Nucleus accumbens (tissue), 56 donors: ENCODE results near the gene HNRNPF.
"Not testable (repeated sequence)": the region's sequence is repeated elsewhere in the genome, so short reads cannot be mapped to it uniquely, and the experiment has no call there.

ENCODE experiments used
- DNase-seq, 56 donors: peaks; one replicate each; lab custom pipeline; 2025; lab: John Stamatoyannopoulos, UW

HNRNPF gene

DNA sequence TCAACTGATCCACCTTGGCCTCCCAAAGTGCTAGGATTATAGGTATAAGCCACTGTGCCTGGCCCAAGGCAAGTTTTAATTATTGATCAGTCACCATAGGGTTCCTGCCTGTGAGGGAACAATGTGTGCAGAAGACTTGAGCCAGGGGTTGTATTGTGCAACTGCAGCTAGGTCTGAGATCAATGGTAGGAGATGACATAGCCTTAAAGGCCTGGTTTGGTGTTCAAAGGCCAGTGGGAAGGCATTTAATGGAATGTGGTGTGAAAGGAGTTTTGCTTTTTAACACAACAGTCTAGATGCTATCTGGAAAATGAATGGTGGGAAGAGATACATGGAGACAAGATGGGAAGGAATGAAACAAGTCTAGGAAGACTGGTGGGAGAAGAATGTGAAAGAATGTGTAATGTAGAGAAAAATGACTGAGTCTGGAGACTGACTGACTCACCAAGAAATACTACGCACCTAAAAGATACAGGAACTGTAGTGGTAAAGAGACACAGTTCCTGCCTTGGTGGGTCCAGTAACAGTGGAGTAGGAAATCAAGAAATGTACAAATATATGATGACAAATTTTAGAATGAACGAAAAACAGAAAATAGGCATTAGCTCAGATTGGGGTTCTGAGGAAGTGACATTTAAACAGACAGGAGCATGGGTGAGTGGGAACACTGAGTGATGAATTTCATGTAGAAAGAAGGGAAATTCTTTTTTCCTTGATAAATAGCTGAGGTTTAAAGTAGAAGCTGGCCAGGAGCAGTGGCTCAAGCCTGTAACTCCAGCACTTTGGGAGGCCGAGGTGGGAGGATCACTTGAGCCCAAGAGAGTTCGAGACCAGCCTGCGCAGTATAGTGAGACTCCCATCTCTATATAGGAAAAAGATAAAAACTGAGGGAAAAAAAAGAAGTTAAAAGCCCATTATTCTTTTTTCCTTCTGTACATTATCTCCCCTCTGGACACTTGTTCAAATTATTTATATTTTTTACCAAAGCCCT is 9.4 kb downstream of the HNRNPF start:
- DNase-seq = no peak

DNA sequence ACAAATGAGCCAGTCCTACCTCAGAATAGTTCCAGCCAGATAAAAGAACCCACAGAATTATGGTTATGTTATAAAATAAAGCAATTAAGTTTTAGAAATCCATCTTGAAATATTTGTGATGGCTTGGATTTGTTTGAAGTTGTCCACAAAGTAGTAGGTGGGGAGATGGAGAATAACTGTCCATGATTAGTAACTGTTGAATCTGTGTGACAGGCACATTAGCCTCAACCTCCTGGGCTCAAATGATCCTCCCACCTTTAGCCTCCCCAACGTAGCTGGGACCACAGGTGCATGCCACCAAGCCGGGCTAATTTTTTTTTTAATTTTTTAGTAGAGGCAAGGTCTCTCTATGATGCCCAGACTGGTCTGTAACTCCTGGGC is 10.1 kb downstream of the HNRNPF start:
- DNase-seq = no peak

DNA sequence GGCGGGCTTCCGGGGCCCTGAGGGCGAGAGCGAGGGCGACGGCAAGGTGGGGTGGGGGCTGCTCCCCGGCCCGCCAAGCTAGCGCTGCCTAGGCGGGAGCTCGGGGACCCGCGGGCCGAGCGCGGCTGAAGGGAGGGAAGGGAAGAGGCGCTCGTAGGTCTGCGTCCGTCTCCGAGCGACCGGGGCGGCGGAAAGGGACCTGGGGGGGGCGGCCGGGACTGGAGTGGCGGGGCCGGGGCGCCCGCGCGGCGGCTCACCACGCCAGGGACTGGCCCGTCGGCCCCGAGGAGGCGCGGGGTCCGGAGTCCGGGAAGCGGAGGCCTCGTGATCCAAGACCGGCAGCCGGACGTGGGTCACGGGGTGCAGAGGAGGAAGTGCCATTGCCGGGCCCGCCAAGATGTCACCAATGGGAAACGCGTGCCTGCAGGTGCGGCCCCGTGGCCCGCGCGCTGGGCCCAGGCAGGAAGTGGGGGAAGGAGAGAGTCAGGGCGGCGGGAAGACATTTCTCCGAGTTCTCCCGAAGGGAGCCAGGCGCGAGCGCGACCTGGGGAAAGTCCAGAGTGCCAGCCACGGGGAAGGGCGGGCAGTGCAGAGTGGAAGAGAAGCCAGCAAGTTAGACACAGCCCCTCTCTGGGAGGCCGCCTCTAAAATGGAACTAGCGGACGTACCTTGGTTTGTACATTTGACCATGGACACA is 11.9 kb downstream of the HNRNPF start:
- peak in 55 of 56 donors; percentile 22 to 89 (median 75) for DNase-seq

DNA sequence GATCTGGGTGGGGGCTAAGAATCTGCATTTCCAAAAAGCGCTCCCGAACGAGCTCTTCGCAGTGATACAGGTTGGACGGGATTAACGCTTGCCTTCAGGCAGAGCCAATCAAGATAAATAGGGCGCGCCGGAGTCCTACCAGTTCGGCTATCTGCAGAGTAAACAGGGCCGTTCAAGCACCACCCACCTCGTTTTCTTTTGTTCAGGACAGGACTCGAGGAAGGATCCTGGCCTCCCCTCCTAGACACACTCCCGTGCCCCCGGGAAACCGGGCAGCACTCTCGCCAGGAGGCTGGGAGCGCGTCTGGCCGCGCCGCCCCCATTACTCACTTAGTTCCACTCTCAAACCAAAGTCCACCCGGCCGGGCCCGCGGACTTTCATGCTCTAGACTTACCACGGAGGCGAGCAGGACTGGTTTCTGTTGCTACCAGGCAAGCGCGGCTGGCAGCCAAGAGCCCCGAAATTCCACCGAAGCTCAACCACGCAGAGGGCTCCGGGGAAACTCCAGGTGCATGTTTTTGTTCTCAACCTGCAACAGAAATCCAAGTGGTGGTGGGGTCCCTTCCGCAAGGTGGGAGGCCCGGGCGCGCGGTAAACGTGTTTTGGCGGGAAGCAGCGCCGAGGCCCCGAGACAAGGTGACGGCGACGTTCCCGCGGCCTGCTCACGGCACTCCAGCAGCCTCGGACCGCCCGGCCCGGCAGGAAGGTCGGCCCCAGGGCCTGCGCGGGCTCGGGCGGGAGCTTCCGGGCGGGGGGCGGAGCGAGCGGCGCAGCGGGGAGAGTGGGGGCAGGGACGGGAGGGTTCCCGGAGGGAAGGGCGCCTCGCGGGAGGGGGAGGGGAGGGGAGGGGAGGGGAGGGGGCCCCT is 12.7 kb downstream of the HNRNPF start:
- peak in 53 of 56 donors; percentile 22 to 89 (median 70) for DNase-seq

DNA sequence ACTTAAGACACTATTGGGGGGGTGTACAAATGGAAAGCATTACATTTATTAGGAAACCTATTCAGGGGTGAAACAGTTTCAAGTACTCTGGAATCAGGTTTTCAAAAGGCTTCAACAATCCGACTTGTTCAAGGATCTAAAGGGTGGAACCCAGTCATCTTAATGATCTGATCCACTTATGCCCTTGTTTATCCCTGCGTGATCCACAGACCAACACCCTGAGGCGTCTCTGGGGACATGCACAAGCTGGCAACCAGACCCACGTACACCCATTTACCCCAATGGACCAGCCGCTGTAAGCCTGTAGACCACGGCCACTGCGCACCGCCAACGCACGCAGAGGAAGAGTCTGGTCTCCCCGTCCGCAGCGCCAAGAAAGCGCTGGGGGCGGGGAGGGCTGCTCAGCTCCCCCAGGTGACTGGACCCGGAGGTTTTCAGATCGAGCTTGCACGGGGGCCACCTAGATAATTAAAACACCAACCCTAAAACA is 13.4 kb downstream of the HNRNPF start:
- no peak for DNase-seq

DNA sequence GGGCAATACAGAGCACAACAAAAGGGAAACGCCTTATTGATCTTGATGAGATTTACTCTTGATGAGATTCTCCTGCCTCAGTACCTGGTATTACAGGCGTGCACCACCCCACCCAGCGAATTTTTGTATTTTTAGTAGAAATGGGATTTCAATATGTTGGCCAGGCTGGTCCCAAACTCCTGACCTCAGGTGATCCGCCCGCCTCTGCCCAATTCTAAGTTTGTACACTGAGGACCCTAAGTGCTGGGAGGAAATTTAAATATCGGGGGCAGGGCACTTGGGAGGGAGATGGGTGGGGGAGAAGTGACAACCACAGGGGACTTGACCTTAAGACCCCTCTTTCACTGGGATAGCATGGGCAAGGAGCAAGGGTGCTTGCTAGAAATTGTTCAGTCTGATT is 14.1 kb downstream of the HNRNPF start:
- no peak for DNase-seq

DNA sequence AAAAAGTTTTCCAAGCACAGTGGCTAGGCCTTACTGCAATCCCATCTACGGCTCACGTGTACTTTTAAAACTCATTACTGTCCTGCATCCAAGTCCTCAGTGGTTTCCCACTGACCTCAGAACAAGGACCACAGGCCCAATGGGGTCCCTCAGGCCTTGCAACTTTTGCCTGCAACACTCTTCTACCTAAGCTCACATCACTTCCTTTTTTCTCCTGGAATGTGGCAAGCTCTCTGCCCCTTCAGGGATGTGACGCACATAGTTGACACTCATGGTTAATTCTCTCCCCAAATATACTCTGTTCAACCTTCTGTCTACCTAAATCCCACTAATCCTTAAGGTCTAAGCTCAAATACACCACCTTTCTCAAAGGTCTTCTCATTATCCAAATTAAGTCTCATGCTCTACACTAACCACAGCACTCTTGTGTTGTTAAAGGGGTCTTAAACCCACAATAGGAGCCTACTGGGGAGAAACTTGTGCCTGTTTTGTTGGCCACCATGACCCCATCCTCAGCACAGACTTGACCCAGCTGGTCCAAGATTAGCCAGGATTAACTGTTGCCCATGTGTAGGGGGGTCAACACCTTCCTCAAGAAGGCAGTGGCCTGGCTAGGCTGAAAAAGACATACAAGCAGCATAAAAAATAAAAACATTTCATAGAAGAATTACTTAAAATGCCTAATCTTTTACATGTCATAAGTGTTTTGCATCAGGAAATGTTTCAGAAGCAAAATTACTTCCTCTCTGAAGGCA is 15.2 kb downstream of the HNRNPF start:
- no peak for DNase-seq

DNA sequence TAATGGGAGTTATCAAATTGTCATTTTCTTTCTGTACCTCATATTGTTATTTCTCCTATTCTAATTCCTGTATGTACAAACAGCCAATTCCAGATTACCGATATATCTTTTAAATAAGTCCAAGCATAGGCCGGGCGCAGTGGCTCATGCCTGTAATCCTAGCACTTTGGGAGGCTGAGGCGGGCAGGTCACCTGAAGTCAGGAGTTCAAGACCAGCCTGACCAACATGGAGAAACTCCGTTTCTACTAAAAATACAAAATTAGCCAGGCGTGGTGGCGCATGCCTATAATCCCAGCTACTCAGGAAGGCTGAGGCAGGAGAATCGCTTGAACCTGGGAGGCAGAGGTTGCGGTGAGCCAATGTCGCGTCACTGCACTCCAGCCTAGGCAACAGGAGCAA is 15.8 kb downstream of the HNRNPF start:
- not testable (repeated sequence) for DNase-seq

DNA sequence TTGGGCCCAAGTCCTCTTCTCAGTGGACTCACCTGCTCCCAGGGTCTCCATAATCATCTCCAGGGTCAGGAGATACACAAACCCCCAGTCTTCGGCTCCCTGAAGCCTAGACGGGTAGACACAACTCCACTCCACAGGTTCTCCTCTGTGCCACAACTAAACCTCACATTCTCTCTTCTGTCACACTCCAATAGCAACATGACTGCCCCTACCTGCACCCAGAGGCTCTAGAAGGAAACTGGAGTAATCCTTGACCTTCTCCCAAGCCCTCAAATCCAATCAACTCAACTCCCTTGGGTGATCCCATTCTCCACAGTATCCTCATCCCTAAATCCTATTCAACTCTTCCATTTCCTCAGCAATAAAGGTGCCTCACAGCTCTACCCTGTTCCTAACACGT is 16.2 kb downstream of the HNRNPF start:
- no peak for DNase-seq

DNA sequence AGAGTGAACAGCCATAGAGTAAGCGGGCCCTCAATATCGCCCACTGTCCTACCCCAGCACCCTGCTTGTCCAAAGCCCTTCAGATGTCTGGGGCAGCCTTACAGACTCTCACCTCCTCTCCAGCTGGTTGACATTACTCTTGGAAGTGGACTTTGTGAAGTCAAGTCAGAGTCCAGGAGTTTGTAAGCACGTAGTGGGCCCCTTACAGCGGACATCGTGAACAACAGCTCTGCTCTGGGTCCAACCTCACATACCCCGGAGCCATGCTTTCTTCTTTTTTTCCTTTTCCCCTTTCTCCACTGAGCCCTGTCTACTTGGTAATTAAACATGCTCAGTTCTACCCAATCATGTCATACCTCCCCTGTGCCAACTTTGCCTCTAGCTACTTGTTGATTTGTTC is 17.5 kb downstream of the HNRNPF start:
- DNase-seq = no peak

DNA sequence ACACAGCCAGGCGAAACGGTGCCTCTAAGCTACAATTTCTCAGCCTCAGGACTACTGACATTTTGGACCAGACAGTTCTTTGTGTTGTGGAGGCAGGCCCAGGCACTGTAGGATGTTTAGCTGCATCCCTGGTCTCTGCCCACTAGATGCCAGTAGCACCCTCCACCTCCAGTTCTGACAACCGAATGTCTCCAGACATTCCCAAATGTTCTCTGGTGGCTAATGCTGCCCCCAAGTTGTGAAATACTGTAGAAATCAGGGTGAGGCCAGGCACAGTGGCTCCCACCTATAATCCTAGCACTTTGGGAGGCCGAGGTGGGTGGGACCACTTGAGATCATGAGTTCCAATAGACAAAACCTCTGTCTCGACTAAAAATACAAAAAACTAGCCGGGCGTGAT is 18.2 kb downstream of the HNRNPF start:
- DNase-seq = peak in 42 of 56 donors; percentile 4 to 73 (median 38)

DNA sequence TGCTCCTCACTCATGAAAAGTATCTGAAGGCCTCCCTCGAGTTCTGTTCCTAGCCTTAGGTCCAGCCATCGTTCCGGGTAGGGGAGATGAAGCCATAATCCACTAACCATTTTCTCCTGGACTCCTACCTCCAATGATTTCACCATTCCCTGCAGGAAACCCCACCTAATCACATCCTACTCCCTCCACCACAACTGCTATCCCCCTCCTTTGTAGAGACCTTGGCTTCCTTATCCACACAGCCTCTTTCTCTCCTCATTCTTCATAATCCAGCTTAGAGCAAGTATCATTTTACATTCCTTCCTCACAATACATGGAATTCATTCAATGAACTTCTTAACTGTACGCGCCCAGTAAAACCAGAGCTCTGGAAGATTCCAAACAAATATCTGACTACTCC is 18.7 kb downstream of the HNRNPF start:
- DNase-seq = no peak

DNA sequence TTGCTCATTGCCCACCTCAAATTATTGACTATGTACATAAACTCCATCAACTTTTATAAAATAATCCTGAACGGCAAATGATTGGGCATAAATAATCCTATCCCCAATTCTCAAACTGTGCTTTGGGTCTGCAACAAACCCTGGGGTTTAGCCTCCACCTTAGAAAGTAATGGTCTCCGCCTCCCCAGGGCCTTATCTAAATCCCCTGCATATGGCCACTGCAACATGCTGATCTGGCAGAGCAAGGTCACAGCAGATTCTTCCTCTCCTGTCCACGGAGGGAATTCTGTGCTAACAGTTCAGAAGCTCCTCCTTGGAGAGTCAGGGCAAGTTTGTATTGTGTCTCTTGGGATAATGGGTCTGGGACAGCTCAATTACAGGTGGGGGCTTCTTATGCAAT is 19.1 kb downstream of the HNRNPF start:
- no peak for DNase-seq

DNA sequence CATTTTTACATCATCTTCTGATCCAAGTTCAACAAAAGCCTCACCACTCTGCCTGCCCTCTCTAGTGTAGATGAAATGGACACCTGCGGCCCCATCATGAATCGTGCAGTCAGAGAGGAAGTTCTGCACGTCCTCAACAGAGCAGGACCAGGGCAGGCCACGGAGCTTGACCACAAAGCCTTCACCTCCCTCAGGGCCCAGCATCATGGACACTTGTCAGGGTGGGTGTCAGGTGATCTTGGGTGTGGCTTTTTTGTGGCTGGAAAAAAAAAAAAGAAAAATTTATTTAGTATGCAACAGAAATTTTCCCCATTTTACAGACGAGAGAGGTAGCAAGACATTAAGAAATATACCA is 21.3 kb downstream of the HNRNPF start:
- DNase-seq = no peak

DNA sequence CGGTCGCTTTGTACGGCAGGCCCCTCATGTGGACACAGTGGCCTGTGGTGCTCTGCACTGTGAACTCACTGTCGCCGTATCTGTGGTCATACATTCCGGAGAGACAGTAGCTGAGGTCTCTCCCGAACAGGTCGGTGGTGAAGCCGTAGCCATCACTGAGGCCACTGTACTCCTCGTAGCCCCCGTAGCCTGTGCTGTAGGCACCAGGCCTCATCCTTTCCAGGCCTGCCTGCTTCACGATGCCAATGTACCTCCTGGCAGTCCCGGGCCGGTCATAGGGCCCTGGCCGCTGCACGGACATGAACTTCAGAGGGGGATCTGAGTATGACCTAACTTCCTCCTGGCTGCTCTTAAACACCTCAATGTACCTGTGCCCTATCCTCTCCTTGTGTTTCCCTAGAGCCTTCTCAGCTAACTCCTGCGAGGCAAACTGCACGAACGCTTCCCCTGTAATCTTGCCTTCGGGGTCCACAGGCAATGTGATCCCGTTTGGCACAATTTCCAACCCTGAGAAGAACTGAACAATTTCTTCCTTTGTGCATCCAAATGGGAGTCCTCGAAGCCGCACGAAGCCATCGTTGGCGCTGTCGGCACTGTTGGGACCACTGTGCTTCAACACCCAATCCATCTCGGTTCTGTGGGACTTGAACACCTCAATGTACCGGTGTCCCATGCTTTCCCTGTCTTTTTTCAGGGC is 21.9 kb downstream of the HNRNPF start:
- DNase-seq = no peak

DNA sequence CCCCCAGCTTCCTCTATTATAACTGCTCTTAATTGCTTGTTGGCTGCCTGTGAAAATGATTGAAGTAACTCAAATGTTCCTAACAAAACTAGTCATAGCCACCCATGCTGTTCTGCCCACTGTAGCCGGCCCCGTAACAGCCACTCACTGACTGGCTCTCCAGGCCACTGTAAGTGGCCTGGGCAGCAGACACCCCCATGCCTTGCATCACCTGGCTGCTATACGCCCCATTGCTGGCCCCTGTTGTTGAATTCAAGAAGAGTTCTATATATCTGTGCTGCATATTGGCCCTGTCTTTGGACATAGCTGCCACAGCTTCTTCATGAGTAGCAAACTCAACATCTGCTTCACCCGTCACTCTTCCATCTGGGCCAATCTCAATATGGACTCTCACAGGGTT is 22.4 kb downstream of the HNRNPF start:
- no peak for DNase-seq

DNA sequence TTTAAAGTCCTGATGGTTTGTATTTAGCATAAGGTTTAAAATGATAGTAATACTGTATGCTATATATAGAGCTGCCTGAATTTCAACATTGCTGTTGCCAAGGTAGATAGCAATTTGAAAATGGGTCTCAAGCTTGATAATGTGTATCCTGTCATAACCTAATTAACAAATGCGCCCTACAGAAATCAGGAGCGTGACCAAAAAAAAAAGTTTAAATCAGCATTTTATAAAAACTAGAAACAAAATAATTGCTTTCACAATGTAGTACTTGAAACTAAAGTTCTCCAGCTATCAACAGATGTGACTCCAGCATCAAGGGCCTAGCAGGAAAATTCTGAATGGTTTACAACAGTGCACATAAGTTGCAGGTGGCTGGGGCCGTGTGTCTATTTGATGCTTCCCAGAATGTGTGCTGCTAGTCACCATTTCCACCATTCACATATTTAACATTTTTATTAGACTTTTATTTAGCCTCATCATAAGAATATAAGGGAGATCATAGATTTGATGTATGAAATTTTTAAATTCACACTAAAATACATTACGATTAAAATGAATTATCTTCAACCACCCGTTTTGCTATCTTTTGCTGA is 23.5 kb downstream of the HNRNPF start:
- no peak for DNase-seq

DNA sequence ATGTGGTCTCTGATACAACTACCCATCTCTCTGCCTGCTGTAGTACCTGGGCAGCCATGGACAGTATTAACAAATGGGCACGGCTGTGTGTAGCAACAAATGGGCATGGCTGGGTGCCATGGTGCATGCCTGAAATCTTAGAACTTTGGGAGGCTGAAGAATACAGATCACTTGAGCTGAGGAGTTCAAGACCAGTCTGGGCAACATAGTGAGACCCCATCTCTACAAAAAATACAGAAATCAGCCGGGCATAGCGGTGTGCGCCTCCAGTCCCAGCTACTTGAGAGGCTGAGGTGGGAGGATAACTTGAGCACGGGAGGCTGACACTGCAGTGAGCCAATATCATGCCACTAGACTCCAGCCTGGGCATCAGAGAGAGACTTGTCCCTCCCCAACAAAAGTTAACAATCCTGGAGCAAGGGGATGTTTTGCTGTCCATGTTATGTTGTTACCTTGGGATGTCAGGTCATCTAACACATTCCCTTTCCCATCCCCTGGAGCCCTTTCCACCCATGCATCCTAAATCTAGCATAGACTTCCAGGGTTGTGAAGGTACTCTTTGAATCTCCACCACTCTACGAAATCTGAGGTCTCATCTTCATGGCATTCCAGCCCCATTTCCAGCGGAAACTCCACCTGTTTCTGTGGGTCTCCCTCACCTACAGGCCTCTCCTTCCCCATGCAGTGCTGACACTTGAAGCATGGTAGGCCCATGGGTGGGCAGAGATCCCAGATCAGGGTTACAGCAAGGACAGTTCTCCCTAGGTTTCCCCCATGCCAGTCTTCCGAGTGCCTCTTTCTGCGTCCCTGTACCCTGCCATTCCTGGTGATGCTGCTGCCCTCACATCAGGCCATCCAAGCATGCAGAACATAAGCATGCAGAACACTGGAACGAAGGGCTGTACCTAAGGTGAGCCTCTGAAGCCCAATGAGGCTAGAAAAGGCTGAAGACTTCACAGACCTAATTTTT is 24.4 kb downstream of the HNRNPF start:
- DNase-seq = no peak
